Measurements from ENCODE around the gene ZNF155. TPM values are rescaled to one million over a fixed set of nuclear protein-coding genes. Genes with fewer than 3 reads are reported as not detected.

ZNF155 gene
- total and polyA plus RNA-seq, 7 donors, result 1.8 to 8.2 (median 5.5) TPM

- 1 to 3% methylated on average over 37 of the region's 37 CpGs for WGBS, 2 donors
- Histone ChIP-seq H3K36me3 (peaks cover 17 to 38% (median 34%) of the 10 kb centered on the region in 4 donors), H3K9me3 (peaks cover 0 to 14% (median 7%) of the 10 kb centered on the region in 4 donors), H3K27ac (peak within 1 kb of the TSS; percentile 50 to 69 (median 56)), H3K4me3 (peak within 1 kb of the TSS; percentile 60 to 76 (median 69)), H3K4me1 (peaks cover 0 to 11% (median 7%) of the 10 kb centered on the region in 4 donors), H3K27me3 (no peaks in the 10 kb centered on the region)
- TF ChIP-seq CTCF (IDR thresholded peaks at IDR 0.05) (no peak), EP300 (IDR thresholded peaks at IDR 0.05) (no peak), POLR2AphosphoS5 (IDR thresholded peaks at IDR 0.05) (peak in 2 of 4 donors; percentile 19 to 52), POLR2A (IDR thresholded peaks at IDR 0.05) (no peak)
- intact Hi-C loops (cut with DNase I), result no loop called here
- DNase-seq, result peak; percentile 88
Measured at GRCh38 chr19:44025217-44025936, 41.4 kb downstream of the ZNF155 start, which contains the start of gene ZNF222. Gene ZNF222 (plus strand): TSS chr19:44025379. CDS start chr19:44025437, 58 bp downstream.

- H3K36me3 ChIP-seq, result peaks cover 20 to 51% (median 46%) of the 10 kb centered on the region in 4 donors
- WGBS, 2 donors, result 96 to 99% methylated on average over 6 of the region's 6 CpGs
- intact Hi-C loops (cut with DNase I), result loop anchor here (2.0 kb wide), 1 partner anchor 24 kb away; no protein-coding TSS in a partner anchor
Measured at GRCh38 chr19:44026622-44027021, 42.6 kb downstream of the ZNF155 start.

GRCh38 chr19:44032001-44032610 is 48.1 kb downstream of the ZNF155 start:
- no peak for DNase-seq
- H3K27ac ChIP-seq, result no peak overlapping the region
- H3K36me3 ChIP-seq, result peaks cover 27 to 67% (median 57%) of the 10 kb centered on the region in 4 donors
- intact Hi-C loops (cut with DNase I), result no loop called here
- H3K4me1 ChIP-seq, result no peaks in the 10 kb centered on the region
- no peaks in the 10 kb centered on the region for H3K27me3 ChIP-seq
- no peak overlapping the region for H3K4me3 ChIP-seq
- TF ChIP-seq POLR2A (IDR thresholded peaks at IDR 0.05), result no peak
- no peak for TF ChIP-seq POLR2AphosphoS5 (IDR thresholded peaks at IDR 0.05)
- TF ChIP-seq CTCF (IDR thresholded peaks at IDR 0.05), result no peak
- TF ChIP-seq EP300 (IDR thresholded peaks at IDR 0.05), result no peak
- WGBS, 2 donors, result 89 to 91% methylated on average over 1 of the region's 1 CpG
- peaks cover 29 to 60% (median 50%) of the 10 kb centered on the region in 4 donors for H3K9me3 ChIP-seq

More at GRCh38 chr19:44026622-44027021, 42.6 kb downstream of the ZNF155 start:
- TF ChIP-seq POLR2A (IDR thresholded peaks at IDR 0.05), result no peak
- Histone ChIP-seq H3K4me1 (peaks cover 0 to 11% (median 7%) of the 10 kb centered on the region in 4 donors), H3K4me3 (no peak overlapping the region), H3K27me3 (no peaks in the 10 kb centered on the region), H3K27ac (no peak overlapping the region), H3K9me3 (peaks cover 11 to 22% (median 16%) of the 10 kb centered on the region in 4 donors)
- no peak for DNase-seq

GRCh38 chr19:44042147-44042546 is 58.2 kb downstream of the ZNF155 start:
- no peak for TF ChIP-seq CTCF (IDR thresholded peaks at IDR 0.05)
- no peak for TF ChIP-seq POLR2A (IDR thresholded peaks at IDR 0.05)
- no peak for TF ChIP-seq POLR2AphosphoS5 (IDR thresholded peaks at IDR 0.05)
- no peak for TF ChIP-seq EP300 (IDR thresholded peaks at IDR 0.05)
- WGBS, 2 donors, result 78 to 89% methylated on average over 2 of the region's 2 CpGs
- DNase-seq, result no peak

More at GRCh38 chr19:44042147-44042546, 58.2 kb downstream of the ZNF155 start:
- Histone ChIP-seq H3K9me3 (peaks cover 0 to 10% (median 8%) of the 10 kb centered on the region in 4 donors), H3K27me3 (no peaks in the 10 kb centered on the region), H3K27ac (no peak overlapping the region), H3K36me3 (no peaks in the 10 kb centered on the region), H3K4me3 (no peak overlapping the region), H3K4me1 (no peaks in the 10 kb centered on the region)
- intact Hi-C loops (cut with DNase I), result no loop called here

Small RNA genes lying within 50 kb of the gene (small RNA-seq; reads per million reads assigned to genes)
- 0 reads per million in 3 donors for gene AC006213.5

Other genes starting within 250 kb of the ZNF155 start
- 10 to 100 TPM in 3 of 4 donors, 1 to 10 TPM in 1; 5.6 to 25.2 (median 13.8) TPM for gene SMG9, start 229.2 kb upstream of the ZNF155 start, total RNA-seq
- 10 to 100 TPM in 1 of 3 donors, 1 to 10 TPM in 2; 6.2 to 36.5 (median 8.4) TPM for gene SMG9, start 229.2 kb upstream of the ZNF155 start, polyA plus RNA-seq
- gene KCNN4, start 203.2 kb upstream of the ZNF155 start, total RNA-seq, result 1 to 10 TPM in 3 of 4 donors, under 1 TPM in 1; 0.71 to 3.3 (median 1.9) TPM
- gene KCNN4, start 203.2 kb upstream of the ZNF155 start, polyA plus RNA-seq, result 10 to 100 TPM in 1 of 3 donors, 1 to 10 TPM in 2; 3.7 to 48.7 (median 6.0) TPM
- 1 to 10 TPM in 3 of 4 donors, under 1 TPM in 1; 0.83 to 6.8 (median 1.5) TPM for gene LYPD5, start 181.7 kb upstream of the ZNF155 start, total RNA-seq
- gene LYPD5, start 181.7 kb upstream of the ZNF155 start, polyA plus RNA-seq, result 10 to 100 TPM in 1 of 3 donors, 1 to 10 TPM in 1, under 1 TPM in 1; 0.60 to 10.6 (median 2.1) TPM
- 10 to 100 TPM; 10.7 to 14.9 (median 12.4) TPM for gene ZNF283, start 156.9 kb upstream of the ZNF155 start, total RNA-seq
- 1 to 10 TPM; 1.2 to 3.2 (median 2.1) TPM for gene ZNF283, start 156.9 kb upstream of the ZNF155 start, polyA plus RNA-seq
- 1 to 10 TPM; 3.0 to 4.1 (median 3.5) TPM for gene ZNF404, start 100.2 kb upstream of the ZNF155 start, total RNA-seq
- 1 to 10 TPM in 1 of 3 donors, under 1 TPM in 2; 0.60 to 2.6 (median 0.69) TPM for gene ZNF404, start 100.2 kb upstream of the ZNF155 start, polyA plus RNA-seq
- 10 to 100 TPM in 3 of 4 donors, 1 to 10 TPM in 1; 5.5 to 18.2 (median 13.2) TPM for gene ZNF45, start 48.9 kb upstream of the ZNF155 start, total RNA-seq
- 1 to 10 TPM; 2.4 to 6.4 (median 4.6) TPM for gene ZNF45, start 48.9 kb upstream of the ZNF155 start, polyA plus RNA-seq
- 1 to 10 TPM; 2.9 to 6.8 (median 4.8) TPM for gene ZNF221, start 33.0 kb upstream of the ZNF155 start, total RNA-seq
- gene ZNF221, start 33.0 kb upstream of the ZNF155 start, polyA plus RNA-seq, result 1 to 10 TPM in 1 of 3 donors, under 1 TPM in 1, not detected in 1; 0.60 to 1.7 TPM
- 10 to 100 TPM in 1 of 4 donors, 1 to 10 TPM in 3; 3.0 to 10.6 (median 5.1) TPM for gene ZNF230, start 18.8 kb downstream of the ZNF155 start, total RNA-seq
- 1 to 10 TPM; 1.2 to 2.0 (median 1.4) TPM for gene ZNF230, start 18.8 kb downstream of the ZNF155 start, polyA plus RNA-seq
- gene ZNF222, start 41.2 kb downstream of the ZNF155 start, total RNA-seq, result 1 to 10 TPM; 1.9 to 3.8 (median 2.4) TPM
- gene ZNF222, start 41.2 kb downstream of the ZNF155 start, polyA plus RNA-seq, result 1 to 10 TPM in 2 of 3 donors, under 1 TPM in 1; 0.60 to 2.1 (median 1.6) TPM
- gene ZNF223, start 67.8 kb downstream of the ZNF155 start, total RNA-seq, result 1 to 10 TPM; 2.5 to 5.0 (median 4.2) TPM
- gene ZNF223, start 67.8 kb downstream of the ZNF155 start, polyA plus RNA-seq, result 1 to 10 TPM; 3.0 to 3.7 (median 3.1) TPM
- 1 to 10 TPM; 1.8 to 3.6 (median 2.6) TPM for gene ZNF284, start 88.0 kb downstream of the ZNF155 start, total RNA-seq
- under 1 TPM; 0.46 to 0.99 (median 0.60) TPM for gene ZNF284, start 88.0 kb downstream of the ZNF155 start, polyA plus RNA-seq
- 10 to 100 TPM; 16.6 to 23.0 (median 19.6) TPM for gene ZNF224, start 110.2 kb downstream of the ZNF155 start, total RNA-seq
- gene ZNF224, start 110.2 kb downstream of the ZNF155 start, polyA plus RNA-seq, result 10 to 100 TPM in 1 of 3 donors, 1 to 10 TPM in 2; 7.2 to 16.1 (median 7.4) TPM
- gene ZNF225, start 129.2 kb downstream of the ZNF155 start, total RNA-seq, result 1 to 10 TPM; 3.0 to 4.9 (median 3.4) TPM
- 1 to 10 TPM in 2 of 3 donors, under 1 TPM in 1; 0.60 to 2.1 (median 1.2) TPM for gene ZNF225, start 129.2 kb downstream of the ZNF155 start, polyA plus RNA-seq
- gene ZNF234, start 157.4 kb downstream of the ZNF155 start, total RNA-seq, result 10 to 100 TPM in 1 of 4 donors, 1 to 10 TPM in 3; 5.9 to 19.7 (median 7.9) TPM
- gene ZNF234, start 157.4 kb downstream of the ZNF155 start, polyA plus RNA-seq, result 1 to 10 TPM in 2 of 3 donors, under 1 TPM in 1; 0.92 to 4.0 (median 1.2) TPM
- 10 to 100 TPM; 14.4 to 20.2 (median 18.6) TPM for gene ZNF226, start 180.9 kb downstream of the ZNF155 start, total RNA-seq
- 10 to 100 TPM; 15.0 to 27.3 (median 16.4) TPM for gene ZNF226, start 180.9 kb downstream of the ZNF155 start, polyA plus RNA-seq
- gene ZNF227, start 228.3 kb downstream of the ZNF155 start, total RNA-seq, result 10 to 100 TPM; 10.9 to 15.0 (median 14.3) TPM
- gene ZNF227, start 228.3 kb downstream of the ZNF155 start, polyA plus RNA-seq, result 1 to 10 TPM; 2.5 to 7.4 (median 4.2) TPM

Data from sigmoid colon (tissue), 7 donors.